ENCODE measurements around the gene NHERF2.
A peak's percentile ranks its signal among the peaks of the same experiment; 100 is the strongest.

The NHERF2 gene

GRCh38 chr16:2026461-2027023, at the start of gene NHERF2:
TSS of gene NHERF2 (plus strand) at chr16:2026902. CDS start at chr16:2027006, 104 bp downstream.
- peak; percentile 27 for DNase-seq

- no peak for DNase-seq
These were observed 49.5 kb upstream of the NHERF2 start for GRCh38 chr16:1976951-1977874.

GRCh38 chr16:1977875-1978268, 48.8 kb upstream of the NHERF2 start:
- no peak for DNase-seq

- DNase-seq: no peak
These were observed 48.1 kb upstream of the NHERF2 start for GRCh38 chr16:1978476-1979120.

- DNase-seq: peak; percentile 54
These were observed 47.3 kb upstream of the NHERF2 start for GRCh38 chr16:1979271-1980029.

- no peak for DNase-seq
These were observed 46.5 kb upstream of the NHERF2 start for GRCh38 chr16:1980030-1980769.

- DNase-seq: no peak
These were observed 46.0 kb upstream of the NHERF2 start for GRCh38 chr16:1980770-1981087.

- no peak for DNase-seq
These were observed 45.3 kb upstream of the NHERF2 start, which contains the start of gene NOXO1 for GRCh38 chr16:1981398-1981836. TSS of gene NOXO1 (minus strand) at chr16:1981469. CDS start at chr16:1981179, 290 bp downstream.

GRCh38 chr16:1982013-1982433, 44.7 kb upstream of the NHERF2 start:
- DNase-seq: no peak

GRCh38 chr16:1982991-1983543, 43.6 kb upstream of the NHERF2 start:
- no peak for DNase-seq

GRCh38 chr16:1983544-1984346, 43.0 kb upstream of the NHERF2 start, which contains the start of gene GFER:
TSS of gene GFER (plus strand) at chr16:1984193. CDS start at chr16:1984219, 26 bp downstream.
- peak; percentile 83 for DNase-seq

GRCh38 chr16:1984347-1985225, 42.1 kb upstream of the NHERF2 start:
- DNase-seq: no peak

- DNase-seq: no peak
These were observed 41.1 kb upstream of the NHERF2 start for GRCh38 chr16:1985466-1986150.

- no peak for DNase-seq
These were observed 39.5 kb upstream of the NHERF2 start for GRCh38 chr16:1987198-1987597.

GRCh38 chr16:1989209-1990100, 37.2 kb upstream of the NHERF2 start, which contains the start of gene SYNGR3:
TSS of gene SYNGR3 (plus strand) at chr16:1989970. CDS start at chr16:1990103, 133 bp downstream.
- peak; percentile 28 for DNase-seq

- DNase-seq: no peak
These were observed 36.7 kb upstream of the NHERF2 start for GRCh38 chr16:1990101-1990350.

GRCh38 chr16:1990351-1991134, 36.2 kb upstream of the NHERF2 start:
- DNase-seq: peak; percentile 65

Data from CD4-positive, alpha-beta T cell treated with Interleukin-10 for 1 hour (primary cell).